ENCODE data around the gene MFAP2. TPM values are rescaled to one million over a fixed set of nuclear protein-coding genes. Genes with fewer than 3 reads are reported as not detected.
A peak's percentile ranks its signal among the peaks of the same experiment; 100 is the strongest.

MFAP2 gene
- total and polyA plus RNA-seq, 2 experiments from 2014 or later, result 79.7 to 91.4 TPM

GRCh38 chr1:17018849-17019248 lies 38.4 kb upstream of the MFAP2 start:
- DNase-seq (ENCODE audit: low read depth in 1 of 2, low spot score in 1 of 2), result no peak
- peaks cover 50% of the 10 kb centered on the region for H3K36me3 ChIP-seq

GRCh38 chr1:17017435-17017834 lies 37.0 kb upstream of the MFAP2 start:
- no peak for DNase-seq (ENCODE audit: low read depth in 1 of 2, low spot score in 1 of 2)
- Histone ChIP-seq H3K4me1 (ENCODE audit: low read depth) (no peaks in the 10 kb centered on the region), H3K9me3 (ENCODE audit: low read depth) (no peaks in the 10 kb centered on the region), H3K27ac (no peak overlapping the region), H3K36me3 (peaks cover 36% of the 10 kb centered on the region), H3K27me3 (no peaks in the 10 kb centered on the region), H3K4me3 (no peak overlapping the region)
- no peak for TF ChIP-seq CTCF (IDR thresholded peaks at IDR 0.05; ENCODE audit: low read depth, low read length)

More at GRCh38 chr1:17018849-17019248, 38.4 kb upstream of the MFAP2 start:
- no peak for TF ChIP-seq CTCF (IDR thresholded peaks at IDR 0.05; ENCODE audit: low read depth, low read length)
- peak overlapping the region; percentile 16 for H3K27ac ChIP-seq
- H3K9me3 ChIP-seq (ENCODE audit: low read depth), result no peaks in the 10 kb centered on the region
- H3K4me3 ChIP-seq, result no peak overlapping the region
- H3K27me3 ChIP-seq, result no peaks in the 10 kb centered on the region
- peaks cover 3% of the 10 kb centered on the region for H3K4me1 ChIP-seq (ENCODE audit: low read depth)

GRCh38 chr1:17016317-17016661 lies 35.9 kb upstream of the MFAP2 start:
- Histone ChIP-seq H3K36me3 (peaks cover 24% of the 10 kb centered on the region), H3K27ac (no peak overlapping the region), H3K4me3 (no peak overlapping the region), H3K27me3 (no peaks in the 10 kb centered on the region), H3K4me1 (ENCODE audit: low read depth) (no peaks in the 10 kb centered on the region), H3K9me3 (ENCODE audit: low read depth) (no peaks in the 10 kb centered on the region)
- no peak for TF ChIP-seq CTCF (IDR thresholded peaks at IDR 0.05; ENCODE audit: low read depth, low read length)
- DNase-seq (ENCODE audit: low read depth in 1 of 2, low spot score in 1 of 2), result peak in 1 of 2 donors; percentile 50

GRCh38 chr1:17014671-17015567 lies 34.5 kb upstream of the MFAP2 start:
- H3K36me3 ChIP-seq, result peaks cover 11% of the 10 kb centered on the region
- no peak for DNase-seq (ENCODE audit: low read depth in 1 of 2, low spot score in 1 of 2)
- no peak overlapping the region for H3K4me3 ChIP-seq
- H3K9me3 ChIP-seq (ENCODE audit: low read depth), result no peaks in the 10 kb centered on the region
- no peaks in the 10 kb centered on the region for H3K4me1 ChIP-seq (ENCODE audit: low read depth)
- no peak for TF ChIP-seq CTCF (IDR thresholded peaks at IDR 0.05; ENCODE audit: low read depth, low read length)
- H3K27me3 ChIP-seq, result no peaks in the 10 kb centered on the region
- no peak overlapping the region for H3K27ac ChIP-seq

DNA sequence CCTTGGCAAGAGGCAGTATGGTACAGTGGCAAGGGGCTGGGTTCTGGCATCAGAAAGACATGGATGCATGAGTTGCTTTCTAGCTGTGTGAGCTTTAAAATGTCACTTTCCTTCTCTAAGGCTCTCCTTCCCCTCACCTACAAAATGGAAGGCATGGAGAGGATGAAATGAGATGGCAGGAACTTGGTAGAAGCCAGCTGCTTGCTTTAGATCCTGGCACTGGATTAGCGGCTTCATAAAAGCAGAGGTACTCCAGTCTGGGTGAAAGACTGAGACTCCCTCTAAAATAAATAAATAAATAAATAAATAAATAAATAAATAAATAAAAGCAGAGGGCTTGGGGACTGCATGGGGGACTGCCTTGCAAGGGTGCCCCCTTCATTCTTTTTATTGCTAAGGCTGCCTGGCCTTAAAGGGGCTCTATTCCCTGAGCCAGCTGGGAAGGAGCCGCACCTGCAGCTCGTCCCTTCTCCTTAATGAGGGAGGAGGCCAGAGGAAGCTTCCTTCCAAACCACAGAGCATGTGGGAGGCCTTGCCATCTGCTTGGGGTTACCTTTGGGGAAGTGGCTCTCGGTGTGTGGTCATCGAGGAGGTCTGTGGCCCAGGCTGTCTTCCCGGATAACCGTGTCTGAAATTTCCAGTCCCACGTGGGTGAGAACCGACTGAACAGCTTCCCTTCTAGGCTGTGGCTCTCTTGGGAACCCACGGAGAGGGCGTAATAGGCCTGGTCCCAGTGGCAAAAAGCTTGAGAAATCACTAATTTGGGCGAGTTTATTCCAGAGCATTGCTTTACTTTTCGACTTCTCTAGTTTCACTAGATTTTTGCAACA lies 33.3 kb upstream of the MFAP2 start:
- Histone ChIP-seq H3K4me3 (no peak overlapping the region), H3K9me3 (ENCODE audit: low read depth) (no peaks in the 10 kb centered on the region), H3K27me3 (no peaks in the 10 kb centered on the region), H3K36me3 (peaks cover 4% of the 10 kb centered on the region), H3K27ac (no peak overlapping the region), H3K4me1 (ENCODE audit: low read depth) (no peaks in the 10 kb centered on the region)
- TF ChIP-seq CTCF (IDR thresholded peaks at IDR 0.05; ENCODE audit: low read depth, low read length), result no peak
- no peak for DNase-seq (ENCODE audit: low read depth in 1 of 2, low spot score in 1 of 2)

Data from cardiac muscle cell (in vitro differentiated cells and primary cell).